ENCODE results near the gene TUBA1C.
A peak's percentile ranks its signal among the peaks of the same experiment; 100 is the strongest.

The TUBA1C gene

GRCh38 chr12:49264466-49264872 is 413 bp upstream of the TUBA1C start (continued):
- peak; percentile 97 for TF ChIP-seq PATZ1 (tag by site-specific recombination; IDR thresholded peaks at IDR 0.05)
- TF ChIP-seq ZBTB17 (tag by site-specific recombination; IDR thresholded peaks at IDR 0.05), result no peak
- TF ChIP-seq ZNF513 (tag by site-specific recombination; IDR thresholded peaks at IDR 0.05), result peak; percentile 98
- no peak for TF ChIP-seq ZNF529 (tag by site-specific recombination; IDR thresholded peaks at IDR 0.05; ENCODE audit: insufficient replicate concordance)
- no peak; the same call in none of the 2 replicates for TF ChIP-seq ZFP69B (tag by site-specific recombination; IDR thresholded peaks at IDR 0.05)
- TF ChIP-seq YY1 (tag by site-specific recombination; IDR thresholded peaks at IDR 0.05), result no peak
- no peak for TF ChIP-seq ZNF175 (tag by site-specific recombination; IDR thresholded peaks at IDR 0.05)
- no peak for TF ChIP-seq ZNF354C (tag by site-specific recombination; IDR thresholded peaks at IDR 0.05; ENCODE audit: borderline replicate concordance, low read depth)
- TF ChIP-seq ZNF843 (tag by site-specific recombination; IDR thresholded peaks at IDR 0.05), result peak; percentile 51; the same call in 1 of the 2 replicates
- peak; percentile 65 for TF ChIP-seq ZNF121 (tag by site-specific recombination; IDR thresholded peaks at IDR 0.05)
- no peak for TF ChIP-seq ZNF274 (IDR thresholded peaks at IDR 0.05; ENCODE audit: low read length)
- no peak for TF ChIP-seq ZNF274 (tag by site-specific recombination; IDR thresholded peaks at IDR 0.05; ENCODE audit: borderline replicate concordance)
- no peak for TF ChIP-seq ZNF221 (tag by site-specific recombination; IDR thresholded peaks at IDR 0.05; ENCODE audit: borderline replicate concordance)
- TF ChIP-seq ZNF394 (tag by site-specific recombination; IDR thresholded peaks at IDR 0.05; ENCODE audit: borderline replicate concordance), result no peak
- TF ChIP-seq ZNF132 (tag by site-specific recombination; IDR thresholded peaks at IDR 0.05; ENCODE audit: borderline replicate concordance), result no peak
- no peak; the same call in 1 of the 2 replicates for TF ChIP-seq ZNF10 (tag by site-specific recombination; IDR thresholded peaks at IDR 0.05)
- no peak for TF ChIP-seq ZNF239 (tag by site-specific recombination; IDR thresholded peaks at IDR 0.05)
- peak; percentile 87 for TF ChIP-seq ZBTB26 (tag by site-specific recombination; optimal IDR thresholded peaks at IDR 0.05)
- peak; percentile 96 for TF ChIP-seq KLF8 (tag by site-specific recombination; IDR thresholded peaks at IDR 0.05)
- TF ChIP-seq KLF9 (tag by site-specific recombination; IDR thresholded peaks at IDR 0.05; ENCODE audit: low read depth), result no peak; the same call in 1 of the 2 replicates
- TF ChIP-seq SP2 (tag by site-specific recombination; IDR thresholded peaks at IDR 0.05), result peak; percentile 90
- TF ChIP-seq ZNF391 (tag by site-specific recombination; IDR thresholded peaks at IDR 0.05; ENCODE audit: borderline replicate concordance, low read depth), result no peak; the same call in 1 of the 2 replicates
- TF ChIP-seq ZNF416 (tag by site-specific recombination; IDR thresholded peaks at IDR 0.05), result no peak
- peak; percentile 40; the same call in 1 of the 2 replicates for TF ChIP-seq ZSCAN16 (tag by site-specific recombination; IDR thresholded peaks at IDR 0.05)
- no peak for TF ChIP-seq ZNF138 (tag by site-specific recombination; IDR thresholded peaks at IDR 0.05; ENCODE audit: borderline replicate concordance)
- no peak for TF ChIP-seq HOXC10 (CRISPR knock-in tag; IDR thresholded peaks at IDR 0.05)
- TF ChIP-seq ZFHX2 (tag by site-specific recombination; conservative IDR thresholded peaks at IDR 0.05), result peak; percentile 91
- no peak for TF ChIP-seq ZNF510 (tag by site-specific recombination; IDR thresholded peaks at IDR 0.05; ENCODE audit: insufficient replicate concordance)
- TF ChIP-seq ZNF660 (tag by site-specific recombination; IDR thresholded peaks at IDR 0.05), result peak; percentile 10; the same call in 1 of the 2 replicates
- no peak for TF ChIP-seq ZBTB1 (tag by site-specific recombination; IDR thresholded peaks at IDR 0.05)
- no peak for TF ChIP-seq FEZF1 (tag by site-specific recombination; IDR thresholded peaks at IDR 0.05)
- TF ChIP-seq ZNF335 (tag by site-specific recombination; conservative IDR thresholded peaks at IDR 0.05), result peak; percentile 66
- peak; percentile 52; the same call in 1 of the 2 replicates for TF ChIP-seq ZNF596 (tag by site-specific recombination; IDR thresholded peaks at IDR 0.05)
- no peak for TF ChIP-seq ZNF791 (tag by site-specific recombination; IDR thresholded peaks at IDR 0.05)
- no peak for TF ChIP-seq ATF2 (tag by site-specific recombination; IDR thresholded peaks at IDR 0.05; ENCODE audit: low read depth)
- peak; percentile 73; the same call in 1 of the 2 replicates for TF ChIP-seq SP7 (tag by site-specific recombination; IDR thresholded peaks at IDR 0.05)
- no peak for TF ChIP-seq ZNF837 (tag by site-specific recombination; IDR thresholded peaks at IDR 0.05)
- no peak for TF ChIP-seq ZFP41 (tag by site-specific recombination; IDR thresholded peaks at IDR 0.05; ENCODE audit: borderline replicate concordance)
